B cell (primary cell): ENCODE results near the gene PRKN. TPM values are rescaled to one million over a fixed set of nuclear protein-coding genes. Genes with fewer than 3 reads are reported as not detected.

Source experiments
- ATAC-seq: fragments of 200-7000 bp; cut with Tn5 transposase; one replicate; pipeline ENCODE4 v1.10.0; 2021; ENCODE audit warnings: low read depth, mild to moderate bottlenecking, moderate number of reproducible peaks, moderate library complexity
- CTCF ChIA-PET: fragments of 350-600 bp; sonication (Branson Sonifier 250); formaldehyde crosslinking; loops from one replicate; lab custom pipeline; 2021; ENCODE audit warnings: antibody characterized with exemption, inconsistent platforms; lab: Charles Lee
- POLR2A ChIA-PET: fragments of 350-600 bp; sonication (Branson Sonifier 250); formaldehyde crosslinking; loops from one replicate; lab custom pipeline; 2021; ENCODE audit warnings: antibody characterized with exemption; lab: Charles Lee
- DNase-seq: peaks from one replicate; pipeline ENCODE4 v3.0.0; 2013
- H2AFZ ChIP-seq: 2 replicates; pipeline ENCODE4 v1.6.1; 2012; ENCODE audit warnings: mild to moderate bottlenecking, low read depth, low read length; ENCODE audit not compliant: insufficient read depth, poor library complexity, severe bottlenecking
- H3K27ac ChIP-seq, 2 donors: 1 replicate in 1 of 2; 2 replicates in 1 of 2; pipeline ENCODE4 v1.5.1; 2012 to 2013; ENCODE audit warnings: low read length in 2 of 2, mild to moderate bottlenecking in 2 of 2, moderate library complexity in 1 of 2
- H3K27me3 ChIP-seq, 4 experiments: fragments of 200-600 bp in 1 of 4; sonication (generic) in 1 of 4; replicated peaks in 1 of 4; 1 replicate in 2 of 4; 2 replicates in 2 of 4; pipeline versions ENCODE4 v1.6.1 to v1.7.0; 2013 to 2016; ENCODE audit warnings: low read length in 3 of 4, mild to moderate bottlenecking in 2 of 4, mixed read lengths in 1 of 4, moderate library complexity in 1 of 4; ENCODE audit not compliant: insufficient read depth in 4 of 4, control insufficient read depth in 3 of 4; ENCODE audit errors: control extremely low read depth in 1 of 4
- H3K36me3 ChIP-seq, 2 experiments: replicated peaks in 1 of 2; 1 replicate in 1 of 2; 2 replicates in 1 of 2; pipeline versions ENCODE4 v1.6.1 to v1.7.1; 2013; ENCODE audit warnings: low read length in 1 of 2; ENCODE audit not compliant: insufficient read depth in 2 of 2, control insufficient read depth in 1 of 2; ENCODE audit errors: control extremely low read depth in 1 of 2, extremely low read depth in 1 of 2
- H3K4me1 ChIP-seq, 2 donors: fragments of 200-600 bp in 1 of 2; sonication (generic) in 1 of 2; 1 replicate in 1 of 2; 2 replicates in 1 of 2; pipeline versions ENCODE4 v1.5.1 to v1.6.1; 2013 to 2017; ENCODE audit warnings: low read length in 2 of 2; ENCODE audit not compliant: control insufficient read depth in 2 of 2, insufficient read depth in 2 of 2
- H3K4me2 ChIP-seq: replicated peaks from 2 replicates; pipeline ENCODE3; 2012; ENCODE audit warnings: mild to moderate bottlenecking, low read depth, low read length; ENCODE audit not compliant: poor library complexity, severe bottlenecking
- H3K4me3 ChIP-seq, 5 experiments: fragments of 200-600 bp in 1 of 5; sonication (generic) in 1 of 5; 1 replicate in 3 of 5; 2 replicates in 2 of 5; pipeline versions ENCODE4 v1.5.1 to v1.7.0; 2011 to 2016; ENCODE audit warnings: low read length in 4 of 5, mild to moderate bottlenecking in 4 of 5, low read depth in 2 of 5, control low read depth in 1 of 5, moderate library complexity in 1 of 5; ENCODE audit not compliant: insufficient read depth in 1 of 5; ENCODE audit errors: control extremely low read depth in 1 of 5, extremely low read depth in 1 of 5
- H3K79me2 ChIP-seq: fragments of 200-600 bp; sonication (generic); one replicate; pipeline ENCODE4 v1.6.0; 2016; ENCODE audit warnings: low read length; ENCODE audit not compliant: control insufficient read depth, insufficient read depth
- H3K9ac ChIP-seq: fragments of 200-600 bp; sonication (generic); 2 replicates; pipeline ENCODE4 v1.6.1; 2017; ENCODE audit warnings: mild to moderate bottlenecking, low read length, moderate library complexity
- H3K9me3 ChIP-seq, 3 donors: one replicate each; pipeline versions ENCODE4 v1.6.1 to v1.7.1; 2013; ENCODE audit warnings: low read length in 2 of 3; ENCODE audit not compliant: control insufficient read depth in 2 of 3, insufficient read depth in 1 of 3; ENCODE audit errors: control extremely low read depth in 1 of 3
- H4K20me1 ChIP-seq: 2 replicates; pipeline ENCODE4 v1.6.0; 2012; ENCODE audit warnings: mild to moderate bottlenecking, low read length; ENCODE audit not compliant: insufficient read depth, control insufficient read depth, poor library complexity, severe bottlenecking
- H3K27ac Mint-ChIP-seq: one replicate; pipeline ENCODE4 v1.8.0; 2021; ENCODE audit warnings: mixed read lengths
- H3K27me3 Mint-ChIP-seq: one replicate; pipeline ENCODE4 v1.8.0; 2021; ENCODE audit warnings: mixed read lengths
- H3K4me1 Mint-ChIP-seq: one replicate; pipeline ENCODE4 v1.8.0; 2021; ENCODE audit warnings: mixed read lengths
- H3K4me3 Mint-ChIP-seq: one replicate; pipeline ENCODE4 v1.8.0; 2021; ENCODE audit warnings: mixed read lengths
- H3K9me3 Mint-ChIP-seq: one replicate; pipeline ENCODE4 v1.8.0; 2022; ENCODE audit warnings: mixed read lengths; ENCODE audit not compliant: insufficient read depth
- EZH2 ChIP-seq: IDR thresholded peaks from 2 replicates; pipeline ENCODE4 v1.6.1; 2012; ENCODE audit warnings: borderline replicate concordance, low read depth, mild to moderate bottlenecking, moderate library complexity, low read length; ENCODE audit not compliant: insufficient read depth, poor library complexity, severe bottlenecking
- WGBS: methylation state at CpG from one replicate; pipeline ENCODE4 v1.1.5; 2013; ENCODE audit warnings: missing lambda C conversion rate; ENCODE audit not compliant: insufficient coverage; 5-methylcytosine and 5-hydroxymethylcytosine counted together
- intact Hi-C: fragments of 100-400 bp; cut with micrococcal nuclease; formaldehyde crosslinking; loops from one replicate; pipeline ENCODE4 v1.10.0; 2022
- polyA plus RNA-seq: library from polyadenylated mRNA; depleted of rRNA; stranded (reverse); fragments of >200 nt; gene quantifications from 2 replicates; pipeline ENCODE4 v1.2.3, GENCODE V29; 2012
- total RNA-seq, 2 donors: library from RNA; stranded (reverse); fragments of 120-200 nt in 1 of 2; gene quantifications; 1 replicate in 1 of 2; 2 replicates in 1 of 2; pipeline versions ENCODE4 v1.2.3 to v1.2.4, GENCODE V29; 2013 to 2022
- TF ChIP-seq, protein P1 (sequence below): fragments of 200-600 bp; IDR thresholded peaks from one replicate; pipeline ENCODE4 v1.8.0; 2022; ENCODE audit warnings: antibody characterized with exemption, mild to moderate bottlenecking

Gene PRKN
- total and polyA plus RNA-seq, 2 donors (not counting 1 experiment from before 2014, with no cell fraction given): 1.6 to 6.2 TPM

GRCh38 chr6:161446296-161446925 lies 1281.2 kb downstream of the PRKN start:
- H3K4me1 ChIP-seq: no peaks in the 10 kb centered on the region
- CTCF ChIA-PET: no interaction called here

DNA sequence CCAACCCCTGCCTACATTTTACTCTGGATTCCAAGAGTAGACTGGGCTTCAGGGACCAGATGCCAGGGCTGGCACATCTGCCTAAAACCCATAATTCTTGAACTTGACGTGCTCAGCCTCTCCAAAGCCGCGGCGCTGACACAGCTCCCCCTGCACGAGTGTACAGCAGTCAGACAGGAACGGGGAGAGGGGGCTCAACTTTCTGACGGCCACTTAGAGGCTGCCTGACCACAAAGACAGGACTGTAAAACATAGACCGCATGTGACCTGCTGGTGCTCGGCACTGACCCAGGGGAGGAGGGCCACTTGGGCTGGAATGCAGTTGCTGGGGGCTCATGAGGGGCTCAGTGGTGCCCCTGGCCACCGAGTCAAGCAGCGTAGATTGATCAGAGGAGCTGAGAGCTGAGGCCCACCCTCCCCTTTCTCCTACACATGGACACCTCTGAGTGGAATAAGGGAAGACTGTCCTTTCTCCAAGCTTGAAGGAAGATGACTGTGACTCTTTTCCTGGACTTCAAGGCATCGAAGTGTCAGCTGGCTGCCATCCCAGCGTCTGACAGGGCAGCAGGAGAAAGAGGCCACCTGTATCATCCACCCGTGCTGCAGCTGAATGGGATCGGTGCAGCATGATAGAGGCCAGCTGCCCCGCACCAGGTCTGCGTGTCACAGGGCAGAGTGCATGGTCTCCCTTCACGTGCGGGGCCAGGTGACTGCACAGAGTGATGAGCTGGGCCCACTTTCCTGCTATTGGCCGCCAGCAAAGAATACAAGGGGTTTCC lies 1282.4 kb downstream of the PRKN start:
- Mint-ChIP-seq H3K27ac (no peak overlapping the region), H3K4me3 (no peak overlapping the region), H3K4me1 (no peaks in the 10 kb centered on the region), H3K27me3 (no peaks in the 10 kb centered on the region), H3K9me3 (no peaks in the 10 kb centered on the region)
- no peak overlapping the region for H3K27ac ChIP-seq
- H3K79me2 ChIP-seq: no peaks in the 10 kb centered on the region
- no peak overlapping the region for H3K4me2 ChIP-seq
- TF ChIP-seq EZH2: no peak
- TF ChIP-seq, protein P1, sequence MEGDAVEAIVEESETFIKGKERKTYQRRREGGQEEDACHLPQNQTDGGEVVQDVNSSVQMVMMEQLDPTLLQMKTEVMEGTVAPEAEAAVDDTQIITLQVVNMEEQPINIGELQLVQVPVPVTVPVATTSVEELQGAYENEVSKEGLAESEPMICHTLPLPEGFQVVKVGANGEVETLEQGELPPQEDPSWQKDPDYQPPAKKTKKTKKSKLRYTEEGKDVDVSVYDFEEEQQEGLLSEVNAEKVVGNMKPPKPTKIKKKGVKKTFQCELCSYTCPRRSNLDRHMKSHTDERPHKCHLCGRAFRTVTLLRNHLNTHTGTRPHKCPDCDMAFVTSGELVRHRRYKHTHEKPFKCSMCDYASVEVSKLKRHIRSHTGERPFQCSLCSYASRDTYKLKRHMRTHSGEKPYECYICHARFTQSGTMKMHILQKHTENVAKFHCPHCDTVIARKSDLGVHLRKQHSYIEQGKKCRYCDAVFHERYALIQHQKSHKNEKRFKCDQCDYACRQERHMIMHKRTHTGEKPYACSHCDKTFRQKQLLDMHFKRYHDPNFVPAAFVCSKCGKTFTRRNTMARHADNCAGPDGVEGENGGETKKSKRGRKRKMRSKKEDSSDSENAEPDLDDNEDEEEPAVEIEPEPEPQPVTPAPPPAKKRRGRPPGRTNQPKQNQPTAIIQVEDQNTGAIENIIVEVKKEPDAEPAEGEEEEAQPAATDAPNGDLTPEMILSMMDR: no peak
- intact Hi-C loops: no loop called here
- no peak overlapping the region for H3K4me3 ChIP-seq
- H3K9ac ChIP-seq: no peak overlapping the region
- 72% methylated on average over 20 of the region's 20 CpGs for WGBS
- H3K36me3 ChIP-seq: no peaks in the 10 kb centered on the region
- no peaks in the 10 kb centered on the region for H3K9me3 ChIP-seq
- no peaks in the 10 kb centered on the region for H3K27me3 ChIP-seq
- H2AFZ ChIP-seq: no peak overlapping the region
- no peaks in the 10 kb centered on the region for H3K4me1 ChIP-seq
- ATAC-seq (no peak), DNase-seq (no peak)
- no peaks in the 10 kb centered on the region for H4K20me1 ChIP-seq
- ChIA-PET CTCF (no interaction called here), POLR2A (no interaction called here)

More at GRCh38 chr6:161446296-161446925, 1281.2 kb downstream of the PRKN start:
- H3K9ac ChIP-seq: no peak overlapping the region
- Mint-ChIP-seq H3K4me1 (no peaks in the 10 kb centered on the region), H3K4me3 (no peak overlapping the region), H3K27ac (no peak overlapping the region), H3K27me3 (no peaks in the 10 kb centered on the region), H3K9me3 (no peaks in the 10 kb centered on the region)
- TF ChIP-seq, protein P1: no peak
- TF ChIP-seq EZH2: no peak
- DNase-seq: no peak
- H3K27me3 ChIP-seq: no peaks in the 10 kb centered on the region
- no peak for ATAC-seq
- H3K4me3 ChIP-seq: no peak overlapping the region
- no peak overlapping the region for H3K4me2 ChIP-seq
- POLR2A ChIA-PET: no interaction called here
- H4K20me1 ChIP-seq: no peaks in the 10 kb centered on the region
- WGBS: 79% methylated on average over 2 of the region's 6 CpGs
- H3K27ac ChIP-seq: no peak overlapping the region
- no peaks in the 10 kb centered on the region for H3K9me3 ChIP-seq
- no peak overlapping the region for H2AFZ ChIP-seq
- no peaks in the 10 kb centered on the region for H3K79me2 ChIP-seq
- no peaks in the 10 kb centered on the region for H3K36me3 ChIP-seq
- intact Hi-C loops: no loop called here
